ENCODE results near the gene ZPLD1.

Gene ZPLD1

GRCh38 chr3:102464261-102464660 lies 29.4 kb downstream of the ZPLD1 start:
- no peak for DNase-seq
- intact Hi-C loops (cut with DNase I), result no loop called here

- intact Hi-C loops (cut with DNase I), result no loop called here
- DNase-seq, result no peak
These were observed 31.2 kb downstream of the ZPLD1 start for GRCh38 chr3:102466001-102466400.

- intact Hi-C loops (cut with DNase I), result no loop called here
- no peak for DNase-seq
These were observed 35.3 kb downstream of the ZPLD1 start for GRCh38 chr3:102470066-102470465.

- DNase-seq, result no peak
- intact Hi-C loops (cut with DNase I), result no loop called here
These were observed 36.2 kb downstream of the ZPLD1 start for GRCh38 chr3:102471001-102471400.

GRCh38 chr3:102471491-102471890 lies 36.7 kb downstream of the ZPLD1 start:
- intact Hi-C loops (cut with DNase I), result no loop called here
- DNase-seq, result no peak

- DNase-seq, result no peak
- intact Hi-C loops (cut with DNase I), result no loop called here
These were observed 38.8 kb downstream of the ZPLD1 start for GRCh38 chr3:102473648-102474047.

GRCh38 chr3:102474207-102474606 lies 39.4 kb downstream of the ZPLD1 start:
- intact Hi-C loops (cut with DNase I), result no loop called here
- no peak for DNase-seq

GRCh38 chr3:102476198-102476597 lies 41.4 kb downstream of the ZPLD1 start:
- intact Hi-C loops (cut with DNase I), result no loop called here
- no peak for DNase-seq

GRCh38 chr3:102478160-102478559 lies 43.3 kb downstream of the ZPLD1 start:
- DNase-seq, result no peak
- intact Hi-C loops (cut with DNase I), result no loop called here

GRCh38 chr3:102480139-102480538 lies 45.3 kb downstream of the ZPLD1 start:
- DNase-seq, result no peak
- intact Hi-C loops (cut with DNase I), result no loop called here

- intact Hi-C loops (cut with DNase I), result no loop called here
- no peak for DNase-seq
These were observed 46.2 kb downstream of the ZPLD1 start for GRCh38 chr3:102481050-102481449.

GRCh38 chr3:102483556-102483955 lies 48.7 kb downstream of the ZPLD1 start:
- intact Hi-C loops (cut with DNase I), result no loop called here
- no peak for DNase-seq

GRCh38 chr3:102484363-102484762 lies 49.5 kb downstream of the ZPLD1 start:
- DNase-seq, result no peak
- intact Hi-C loops (cut with DNase I), result no loop called here

GRCh38 chr3:102485701-102486100 lies 50.9 kb downstream of the ZPLD1 start:
- DNase-seq, result no peak
- intact Hi-C loops (cut with DNase I), result no loop called here

GRCh38 chr3:102488331-102488730 lies 53.5 kb downstream of the ZPLD1 start:
- no peak for DNase-seq

GRCh38 chr3:102492300-102492699 lies 57.5 kb downstream of the ZPLD1 start:
- DNase-seq, result no peak
- intact Hi-C loops (cut with DNase I), result no loop called here

More at GRCh38 chr3:102488331-102488730, 53.5 kb downstream of the ZPLD1 start:
- intact Hi-C loops (cut with DNase I), result no loop called here

- intact Hi-C loops (cut with DNase I), result no loop called here
- DNase-seq, result no peak
These were observed 62.8 kb downstream of the ZPLD1 start for GRCh38 chr3:102497571-102497970.

- no peak for DNase-seq
- intact Hi-C loops (cut with DNase I), result no loop called here
These were observed 70.7 kb downstream of the ZPLD1 start for GRCh38 chr3:102505542-102505941.

GRCh38 chr3:102510663-102511062 lies 75.8 kb downstream of the ZPLD1 start:
- intact Hi-C loops (cut with DNase I), result no loop called here
- DNase-seq, result no peak

GRCh38 chr3:102511168-102511567 lies 76.4 kb downstream of the ZPLD1 start:
- no peak for DNase-seq

GRCh38 chr3:102511639-102512038 lies 76.8 kb downstream of the ZPLD1 start:
- no peak for DNase-seq
- intact Hi-C loops (cut with DNase I), result no loop called here

More at GRCh38 chr3:102511168-102511567, 76.4 kb downstream of the ZPLD1 start:
- intact Hi-C loops (cut with DNase I), result no loop called here

- intact Hi-C loops (cut with DNase I), result no loop called here
These were observed 78.1 kb downstream of the ZPLD1 start for GRCh38 chr3:102512734-102513504.

GRCh38 chr3:102514241-102514640 lies 79.4 kb downstream of the ZPLD1 start:
- intact Hi-C loops (cut with DNase I), result no loop called here
- no peak for DNase-seq

More at GRCh38 chr3:102512734-102513504, 78.1 kb downstream of the ZPLD1 start:
- DNase-seq, result no peak
